Activated CD8-positive, alpha-beta memory T cell treated with anti-CD3 and anti-CD28 coated beads for 48 hours (primary cell): ENCODE results near the gene UNC5C.
"Not testable (repeated sequence)": the region's sequence is repeated elsewhere in the genome, so short reads cannot be mapped to it uniquely, and the experiment has no call there.

Experiments used
- DNase-seq, 3 experiments: peaks; one replicate each; pipeline ENCODE4 v3.0.0-alpha.2; 2020; ENCODE audit warnings: low read depth in 2 of 3, low spot score in 2 of 3

The UNC5C gene

GRCh38 chr4:95183656-95184408 lies 364.9 kb downstream of the UNC5C start:
- DNase-seq, result no peak

DNA sequence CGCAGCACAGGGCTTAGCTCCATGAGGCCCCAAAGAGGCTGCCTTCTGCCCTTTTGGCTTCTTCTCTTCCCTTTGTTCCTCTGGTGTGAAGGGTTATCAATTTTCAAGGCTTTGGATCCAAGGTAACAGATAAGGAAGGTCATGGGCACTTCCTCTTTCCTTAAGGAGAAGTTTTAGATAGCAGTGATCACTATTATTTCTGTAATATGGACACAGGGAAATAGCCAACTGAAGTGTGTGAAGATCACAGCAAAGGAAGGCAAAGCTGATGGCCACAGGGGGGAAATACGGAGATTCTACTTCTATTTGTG lies 366.8 kb downstream of the UNC5C start:
- DNase-seq, result no peak

DNA sequence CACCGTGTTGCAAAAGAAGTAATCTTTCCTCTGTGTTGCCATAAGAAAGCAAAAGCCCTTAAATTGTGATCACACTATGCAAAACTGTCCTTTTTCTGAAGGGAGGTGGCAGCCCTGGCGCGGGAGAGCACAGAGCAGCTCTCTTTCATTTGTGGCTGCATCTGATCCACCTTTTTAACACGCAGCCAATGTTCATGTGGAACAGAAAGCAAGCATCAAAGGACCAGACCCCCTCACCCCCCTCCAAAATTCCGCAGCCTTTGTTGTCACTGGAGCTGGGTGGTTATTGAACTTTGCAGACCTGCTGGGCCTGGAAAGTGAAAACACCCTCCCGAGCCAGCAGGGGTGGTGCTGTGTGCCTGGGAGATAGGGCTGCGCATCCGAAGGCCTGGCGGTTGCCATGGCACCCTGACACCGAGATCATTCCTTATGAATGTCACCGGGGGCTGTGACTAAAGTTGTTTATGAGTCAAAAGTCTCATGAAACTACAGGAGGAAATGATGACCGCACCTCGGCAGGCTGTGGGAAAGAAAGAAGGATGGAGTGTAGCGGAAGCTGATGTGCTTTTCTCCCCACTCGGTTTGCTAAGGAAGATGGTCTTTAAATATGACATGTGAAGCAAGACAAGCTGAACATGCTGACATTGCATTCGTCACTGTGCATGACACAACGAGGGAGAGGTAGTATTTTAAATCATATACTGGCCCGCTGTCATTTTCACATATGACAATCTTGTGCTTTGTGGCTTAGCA lies 367.4 kb downstream of the UNC5C start:
- no peak for DNase-seq

GRCh38 chr4:95180531-95181242 lies 368.1 kb downstream of the UNC5C start:
- no peak for DNase-seq

DNA sequence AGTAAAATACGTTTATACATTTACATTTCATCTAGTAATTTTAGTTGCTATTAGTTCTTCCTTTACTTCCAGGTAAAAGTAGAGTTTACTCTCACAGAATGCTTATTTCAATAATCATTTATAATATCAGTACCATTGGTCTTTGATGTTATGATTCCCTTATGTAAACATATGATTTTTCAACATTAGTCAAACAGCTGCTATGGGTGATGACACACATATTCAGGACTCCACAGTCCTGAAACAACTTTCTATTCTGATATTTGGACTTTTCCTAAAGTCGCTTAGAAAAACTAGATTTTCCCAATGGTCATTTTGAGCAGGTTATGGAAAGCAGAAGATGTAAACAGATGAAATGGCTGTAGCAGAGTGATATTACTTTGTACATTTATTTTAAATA lies 369.8 kb downstream of the UNC5C start:
- no peak for DNase-seq

DNA sequence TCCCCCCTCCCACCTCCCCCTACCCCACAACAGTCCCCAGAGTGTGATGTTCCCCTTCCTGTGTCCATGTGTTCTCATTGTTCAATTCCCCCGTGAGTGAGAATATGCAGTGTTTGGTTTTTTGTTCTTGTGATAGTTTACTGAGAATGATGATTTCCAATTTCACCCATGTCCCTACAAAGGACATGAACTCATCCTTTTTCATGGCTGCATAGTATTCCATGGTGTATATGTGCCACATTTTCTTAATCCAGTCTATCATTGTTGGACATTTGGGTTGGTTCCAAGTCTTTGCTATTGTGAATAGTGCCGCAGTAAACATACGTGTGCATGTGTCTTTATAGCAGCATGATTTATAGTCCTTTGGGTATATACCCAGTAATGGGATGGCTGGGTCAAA lies 377.4 kb downstream of the UNC5C start:
- DNase-seq, result not testable (repeated sequence)

GRCh38 chr4:95170176-95170575 lies 378.6 kb downstream of the UNC5C start:
- DNase-seq, result no peak

GRCh38 chr4:95167805-95168204 lies 381.0 kb downstream of the UNC5C start:
- no peak for DNase-seq

DNA sequence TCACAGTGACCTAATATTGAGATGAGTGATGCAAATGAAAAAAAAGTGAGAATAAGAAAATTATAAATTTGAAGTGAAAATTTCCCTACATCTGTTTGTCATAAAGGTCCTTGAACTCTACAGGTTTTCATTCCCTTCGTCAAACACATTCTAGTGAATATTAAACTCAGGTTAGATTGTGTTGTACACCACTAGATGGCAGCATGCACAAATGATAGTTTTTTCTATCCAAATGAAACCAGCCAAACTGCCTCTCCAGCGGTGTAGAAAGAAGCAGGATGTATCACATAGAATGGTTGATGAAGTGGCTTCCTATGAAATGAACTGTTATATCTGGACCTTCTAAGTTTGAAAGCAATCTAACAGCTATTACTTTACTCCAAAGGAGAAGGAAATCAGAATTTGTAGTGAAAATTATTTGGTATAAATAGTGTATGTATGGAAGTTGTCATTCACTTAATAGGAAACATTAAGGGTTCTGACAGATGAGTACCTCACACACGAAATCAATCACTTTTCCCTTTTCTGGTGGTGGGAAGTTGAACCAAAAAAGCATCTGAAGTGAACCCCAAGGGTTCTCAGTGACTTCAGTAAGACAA lies 382.7 kb downstream of the UNC5C start:
- no peak for DNase-seq

GRCh38 chr4:95162867-95163266 lies 385.9 kb downstream of the UNC5C start:
- DNase-seq, result no peak

DNA sequence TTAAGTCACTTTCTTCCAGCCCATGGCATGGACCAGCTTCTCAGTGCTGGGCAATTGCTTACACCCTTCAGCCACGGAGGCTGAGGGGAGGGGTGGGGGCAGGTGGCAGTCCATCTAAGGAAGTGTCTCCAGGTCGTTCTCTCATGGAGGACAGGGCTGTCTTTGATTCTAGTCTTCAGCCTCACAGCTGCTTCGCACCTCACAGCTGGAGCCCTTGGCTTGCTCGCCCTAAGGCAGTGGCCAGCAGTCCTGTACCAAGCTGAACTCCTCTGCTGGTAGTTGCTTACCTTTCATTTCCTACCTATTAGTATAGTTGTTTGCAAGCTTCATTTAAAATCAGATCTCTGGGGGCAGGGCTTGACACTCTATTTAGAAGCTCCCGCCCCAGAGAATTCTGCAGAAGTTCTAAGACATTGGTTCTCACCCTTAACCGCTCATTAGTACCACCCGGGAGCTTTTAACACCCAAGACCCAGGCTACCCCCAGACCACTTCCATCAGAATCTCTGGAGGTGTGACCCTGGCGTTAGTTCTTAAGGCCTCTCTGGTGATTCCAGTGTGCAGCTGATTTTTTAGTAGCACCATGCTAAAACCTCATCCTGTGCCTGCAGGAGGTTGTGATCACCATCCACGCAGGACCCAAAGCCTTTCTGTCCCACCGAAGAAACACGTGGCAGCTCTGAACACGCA lies 386.8 kb downstream of the UNC5C start:
- DNase-seq, result no peak

- DNase-seq, result no peak
These were observed 389.4 kb downstream of the UNC5C start for GRCh38 chr4:95159384-95159783.

DNA sequence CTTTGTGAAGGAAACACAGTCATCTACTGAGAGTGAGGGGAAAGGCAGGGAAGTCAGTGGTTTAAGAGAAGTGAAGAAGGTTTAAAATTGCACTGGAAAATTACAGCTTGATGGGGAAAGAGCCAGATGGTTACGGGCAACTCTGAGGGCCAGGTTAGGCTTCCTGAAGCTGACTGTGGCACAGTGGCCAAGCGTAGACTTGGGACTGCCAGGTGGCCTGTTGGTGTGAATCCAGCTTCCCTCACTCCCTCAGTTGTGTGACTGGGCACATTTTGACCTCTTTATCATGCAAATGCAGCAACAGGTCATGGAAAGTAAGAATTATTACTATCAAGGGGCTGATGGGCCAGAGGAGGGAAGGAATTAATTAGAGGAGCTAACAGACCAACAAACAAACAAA lies 390.1 kb downstream of the UNC5C start:
- no peak for DNase-seq

GRCh38 chr4:95158045-95158444 lies 390.7 kb downstream of the UNC5C start:
- no peak for DNase-seq

GRCh38 chr4:95157596-95157995 lies 391.2 kb downstream of the UNC5C start:
- DNase-seq, result no peak

DNA sequence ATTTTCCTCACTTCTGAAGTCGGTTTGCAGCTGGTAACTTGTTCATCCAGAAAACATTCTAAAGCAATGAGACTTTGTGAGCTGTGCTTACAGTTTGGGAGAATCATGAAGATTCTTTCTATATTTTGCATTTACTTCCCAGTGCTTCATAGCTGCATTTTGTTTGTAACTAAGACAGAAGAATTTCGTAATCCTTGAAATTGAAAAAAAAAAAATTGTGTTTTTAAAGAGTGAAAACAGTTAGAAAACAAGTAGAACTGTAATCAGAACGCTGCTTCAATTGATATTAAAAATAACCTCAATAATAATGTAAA lies 392.4 kb downstream of the UNC5C start:
- DNase-seq, result no peak

GRCh38 chr4:95155759-95156451 lies 392.9 kb downstream of the UNC5C start:
- no peak for DNase-seq

DNA sequence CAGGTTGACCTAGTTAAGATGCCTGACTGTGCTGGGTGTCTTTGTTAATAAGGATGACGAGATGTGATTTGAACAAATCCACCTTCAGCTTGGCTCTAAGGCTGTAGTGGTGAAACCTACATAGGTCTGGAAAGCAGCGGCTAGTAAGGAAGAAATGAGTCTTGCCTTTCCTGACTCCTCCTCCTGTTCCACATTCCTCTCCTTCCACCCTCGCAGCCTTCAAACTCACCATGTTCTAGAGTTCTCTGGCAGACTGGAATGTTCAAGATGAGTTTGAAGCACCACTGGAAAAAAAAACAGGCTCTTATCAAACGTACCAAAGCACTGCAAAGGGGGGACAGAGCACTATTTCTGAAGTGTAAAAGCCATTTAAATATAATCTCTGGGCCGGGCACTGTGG lies 395.6 kb downstream of the UNC5C start:
- DNase-seq, result no peak

- DNase-seq, result no peak
These were observed 397.5 kb downstream of the UNC5C start for GRCh38 chr4:95151255-95151654.

DNA sequence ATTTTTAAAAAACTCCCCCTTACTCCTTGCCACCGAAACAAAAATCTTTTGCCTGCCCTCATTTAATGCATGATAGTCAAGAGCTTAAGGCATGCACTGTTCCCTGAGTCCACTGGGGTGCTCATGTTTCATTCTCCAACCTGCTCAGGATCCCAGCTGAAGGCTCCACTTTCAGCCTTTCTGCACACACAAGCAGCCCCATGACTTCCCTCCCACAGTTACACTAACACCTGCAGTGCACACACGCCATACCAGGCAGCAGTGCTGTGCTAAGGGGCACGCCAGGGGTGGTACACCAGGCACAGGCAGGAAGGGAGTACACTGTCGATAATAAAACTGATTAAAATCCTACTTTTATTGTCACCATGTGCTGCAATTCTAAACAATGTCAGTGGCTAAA lies 405.8 kb downstream of the UNC5C start:
- no peak for DNase-seq

- DNase-seq, result no peak
These were observed 407.4 kb downstream of the UNC5C start for GRCh38 chr4:95141361-95141760.
